ENCODE results near the gene ME1. TPM values are rescaled to one million over a fixed set of nuclear protein-coding genes. Genes with fewer than 3 reads are reported as not detected.

ME1 gene
- total RNA-seq, 1 donor, result 27.9 TPM

DNA sequence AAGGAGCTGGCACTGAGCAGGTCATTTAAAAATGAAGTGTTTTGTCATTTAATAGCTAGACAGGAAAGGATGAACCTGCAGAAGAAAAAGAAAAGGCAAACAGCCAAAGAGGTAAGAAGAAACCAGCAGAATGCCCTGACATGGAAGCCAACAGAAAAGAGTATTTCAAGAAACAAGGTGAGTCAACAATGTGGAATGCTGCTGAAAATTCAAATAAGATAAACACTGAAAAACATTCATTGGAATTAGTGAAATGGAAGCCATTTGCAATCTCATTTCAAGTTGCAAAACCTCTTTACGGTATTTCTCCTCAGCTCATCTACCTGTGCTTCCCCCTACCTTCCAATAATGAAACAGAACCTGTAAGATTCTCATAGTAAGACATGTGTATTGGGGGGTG lies 178.1 kb downstream of the ME1 start:
- Histone ChIP-seq H3K79me2 (ENCODE audit: insufficient read depth, low read length) (no peaks in the 10 kb centered on the region), H3K4me3 (ENCODE audit: insufficient read depth, low read length) (no peak overlapping the region), H3K27ac (ENCODE audit: low read depth, low read length) (no peak overlapping the region), H3K36me3 (ENCODE audit: insufficient read depth, low read length) (peaks cover 4% of the 10 kb centered on the region), H3K4me1 (ENCODE audit: insufficient read depth, low read length) (no peaks in the 10 kb centered on the region), H2AFZ (ENCODE audit: low read length) (no peak overlapping the region), H4K20me1 (ENCODE audit: insufficient read depth, low read length) (no peaks in the 10 kb centered on the region), H3K4me2 (ENCODE audit: insufficient read depth, low read length) (no peak overlapping the region), H3K9me3 (ENCODE audit: low read depth, low read length) (no peaks in the 10 kb centered on the region), H3K27me3 (ENCODE audit: insufficient read depth, low read length) (no peaks in the 10 kb centered on the region)
- TF ChIP-seq, protein P1, sequence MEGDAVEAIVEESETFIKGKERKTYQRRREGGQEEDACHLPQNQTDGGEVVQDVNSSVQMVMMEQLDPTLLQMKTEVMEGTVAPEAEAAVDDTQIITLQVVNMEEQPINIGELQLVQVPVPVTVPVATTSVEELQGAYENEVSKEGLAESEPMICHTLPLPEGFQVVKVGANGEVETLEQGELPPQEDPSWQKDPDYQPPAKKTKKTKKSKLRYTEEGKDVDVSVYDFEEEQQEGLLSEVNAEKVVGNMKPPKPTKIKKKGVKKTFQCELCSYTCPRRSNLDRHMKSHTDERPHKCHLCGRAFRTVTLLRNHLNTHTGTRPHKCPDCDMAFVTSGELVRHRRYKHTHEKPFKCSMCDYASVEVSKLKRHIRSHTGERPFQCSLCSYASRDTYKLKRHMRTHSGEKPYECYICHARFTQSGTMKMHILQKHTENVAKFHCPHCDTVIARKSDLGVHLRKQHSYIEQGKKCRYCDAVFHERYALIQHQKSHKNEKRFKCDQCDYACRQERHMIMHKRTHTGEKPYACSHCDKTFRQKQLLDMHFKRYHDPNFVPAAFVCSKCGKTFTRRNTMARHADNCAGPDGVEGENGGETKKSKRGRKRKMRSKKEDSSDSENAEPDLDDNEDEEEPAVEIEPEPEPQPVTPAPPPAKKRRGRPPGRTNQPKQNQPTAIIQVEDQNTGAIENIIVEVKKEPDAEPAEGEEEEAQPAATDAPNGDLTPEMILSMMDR (IDR thresholded peaks at IDR 0.05; ENCODE audit: extremely low read depth, low read depth, low read length), result no peak
- DNase-seq (ENCODE audit: insufficient read length, low spot score, missing footprints), result no peak

DNA sequence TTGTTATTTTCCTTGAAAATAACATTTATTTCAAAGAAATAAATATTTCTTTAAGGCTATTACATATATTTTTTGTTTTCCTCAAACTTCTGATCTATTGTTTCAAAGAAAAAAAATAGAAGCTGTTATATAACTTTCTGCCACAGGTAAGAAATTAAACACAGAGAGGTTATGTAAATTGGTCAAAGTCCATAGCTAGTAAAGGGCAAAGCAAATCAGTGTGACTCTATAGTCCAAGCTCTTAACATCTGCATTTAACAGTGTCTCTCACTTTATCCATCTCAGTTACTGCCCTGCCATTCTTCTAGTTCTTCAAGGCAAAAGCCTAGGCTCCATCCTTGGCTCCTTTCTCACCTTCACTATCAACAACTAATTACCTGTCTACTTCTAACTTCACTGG lies 180.6 kb downstream of the ME1 start:
- TF ChIP-seq, protein P1 (IDR thresholded peaks at IDR 0.05; ENCODE audit: extremely low read depth, low read depth, low read length), result no peak
- H4K20me1 ChIP-seq (ENCODE audit: insufficient read depth, low read length), result no peaks in the 10 kb centered on the region

DNA sequence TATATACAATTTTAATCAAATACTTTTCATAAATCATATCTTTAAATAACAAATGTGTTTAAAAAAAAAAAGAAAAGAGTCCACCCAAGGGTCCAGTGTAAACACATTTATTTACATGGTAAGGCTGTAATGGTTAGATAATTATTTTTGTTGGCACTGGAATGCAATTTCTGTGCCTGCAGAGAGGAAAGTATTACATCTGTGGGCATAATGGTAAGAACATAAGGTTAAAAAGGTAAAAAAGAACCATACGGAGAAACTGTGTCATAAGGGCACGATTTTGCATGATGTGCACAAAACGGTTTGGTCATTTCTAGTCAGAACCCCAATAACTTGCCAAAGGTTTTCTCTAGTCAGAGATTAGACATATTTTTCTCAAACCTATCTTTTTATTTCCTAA lies 183.4 kb downstream of the ME1 start:
- no peaks in the 10 kb centered on the region for H3K79me2 ChIP-seq (ENCODE audit: insufficient read depth, low read length)
- H3K27me3 ChIP-seq (ENCODE audit: insufficient read depth, low read length), result no peaks in the 10 kb centered on the region
- no peak overlapping the region for H3K4me3 ChIP-seq (ENCODE audit: insufficient read depth, low read length)
- no peaks in the 10 kb centered on the region for H4K20me1 ChIP-seq (ENCODE audit: insufficient read depth, low read length)
- no peak overlapping the region for H2AFZ ChIP-seq (ENCODE audit: low read length)
- TF ChIP-seq, protein P1 (IDR thresholded peaks at IDR 0.05; ENCODE audit: extremely low read depth, low read depth, low read length), result no peak
- H3K27ac ChIP-seq (ENCODE audit: low read depth, low read length), result no peak overlapping the region
- H3K36me3 ChIP-seq (ENCODE audit: insufficient read depth, low read length), result peaks cover 4% of the 10 kb centered on the region
- H3K4me1 ChIP-seq (ENCODE audit: insufficient read depth, low read length), result no peaks in the 10 kb centered on the region
- DNase-seq (ENCODE audit: insufficient read length, low spot score, missing footprints), result no peak
- no peaks in the 10 kb centered on the region for H3K9me3 ChIP-seq (ENCODE audit: low read depth, low read length)
- H3K4me2 ChIP-seq (ENCODE audit: insufficient read depth, low read length), result no peak overlapping the region

More for the DNA sequence above, 180.6 kb downstream of the ME1 start:
- no peak overlapping the region for H3K4me3 ChIP-seq (ENCODE audit: insufficient read depth, low read length)
- no peak for DNase-seq (ENCODE audit: insufficient read length, low spot score, missing footprints)
- H3K36me3 ChIP-seq (ENCODE audit: insufficient read depth, low read length), result peaks cover 4% of the 10 kb centered on the region
- H3K27ac ChIP-seq (ENCODE audit: low read depth, low read length), result no peak overlapping the region
- H3K27me3 ChIP-seq (ENCODE audit: insufficient read depth, low read length), result no peaks in the 10 kb centered on the region
- H3K4me2 ChIP-seq (ENCODE audit: insufficient read depth, low read length), result no peak overlapping the region
- H2AFZ ChIP-seq (ENCODE audit: low read length), result no peak overlapping the region
- no peaks in the 10 kb centered on the region for H3K79me2 ChIP-seq (ENCODE audit: insufficient read depth, low read length)
- H3K9me3 ChIP-seq (ENCODE audit: low read depth, low read length), result no peaks in the 10 kb centered on the region
- H3K4me1 ChIP-seq (ENCODE audit: insufficient read depth, low read length), result no peaks in the 10 kb centered on the region

DNA sequence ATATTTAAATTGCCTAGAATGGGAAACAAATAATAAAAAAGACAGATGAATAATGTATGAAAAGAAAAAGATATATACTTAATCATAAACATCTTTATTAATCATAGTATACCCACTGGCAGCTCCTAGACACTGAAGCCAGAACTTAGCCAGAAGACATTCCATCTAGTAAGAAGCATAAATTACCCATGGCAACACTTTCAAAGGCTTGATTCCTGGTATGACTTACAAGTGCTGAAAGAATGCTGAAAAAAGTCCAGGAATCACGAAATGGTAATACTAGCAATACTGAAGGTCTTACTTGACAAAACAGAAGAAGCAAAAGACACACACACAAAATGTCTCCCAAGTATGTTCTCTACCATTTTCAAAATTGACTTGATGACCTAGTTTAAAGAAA lies 199.7 kb downstream of the ME1 start:
- TF ChIP-seq, protein P1 (IDR thresholded peaks at IDR 0.05; ENCODE audit: extremely low read depth, low read depth, low read length), result no peak
- H3K27me3 ChIP-seq (ENCODE audit: insufficient read depth, low read length), result no peaks in the 10 kb centered on the region
- H3K4me1 ChIP-seq (ENCODE audit: insufficient read depth, low read length), result peaks cover 17% of the 10 kb centered on the region
- DNase-seq (ENCODE audit: insufficient read length, low spot score, missing footprints), result peak; percentile 68
- H3K79me2 ChIP-seq (ENCODE audit: insufficient read depth, low read length), result no peaks in the 10 kb centered on the region
- H3K4me2 ChIP-seq (ENCODE audit: insufficient read depth, low read length), result no peak overlapping the region
- no peak overlapping the region for H3K27ac ChIP-seq (ENCODE audit: low read depth, low read length)
- no peaks in the 10 kb centered on the region for H3K36me3 ChIP-seq (ENCODE audit: insufficient read depth, low read length)
- no peaks in the 10 kb centered on the region for H3K9me3 ChIP-seq (ENCODE audit: low read depth, low read length)
- peak overlapping the region; percentile 11 for H2AFZ ChIP-seq (ENCODE audit: low read length)
- H4K20me1 ChIP-seq (ENCODE audit: insufficient read depth, low read length), result no peaks in the 10 kb centered on the region
- H3K4me3 ChIP-seq (ENCODE audit: insufficient read depth, low read length), result no peak overlapping the region

Measured in osteoblast (primary cell).